Thyroid gland (tissue), 4 donors: ENCODE measurements around the gene IL4R. TPM values are rescaled to one million over a fixed set of nuclear protein-coding genes. Genes with fewer than 3 reads are reported as not detected.

ENCODE experiments used
- DNase-seq, 2 donors: peaks; one replicate each; pipeline ENCODE4 v3.0.0-alpha.2; 2019
- H3K27ac ChIP-seq, 3 donors: fragments of 200-600 bp; sonication (generic); 1 replicate in 2 of 3; 2 replicates in 1 of 3; pipeline ENCODE4 v1.5.1; 2016 to 2019; ENCODE audit warnings: mild to moderate bottlenecking in 1 of 3, moderate library complexity in 1 of 3
- H3K27me3 ChIP-seq: fragments of 200-600 bp; sonication (generic); one replicate; pipeline ENCODE4 v1.5.1; 2019
- H3K36me3 ChIP-seq, 2 donors: fragments of 200-600 bp; sonication (generic); one replicate each; pipeline ENCODE4 v1.5.1; 2016 to 2019
- H3K4me1 ChIP-seq, 2 donors: fragments of 200-600 bp; sonication (generic); one replicate each; pipeline ENCODE4 v1.5.1; 2017 to 2019
- H3K4me3 ChIP-seq, 3 donors: fragments of 200-600 bp; sonication (generic); replicated peaks in 1 of 3; 1 replicate in 2 of 3; 2 replicates in 1 of 3; pipeline ENCODE4 v1.5.1; 2016; ENCODE audit warnings: mild to moderate bottlenecking in 1 of 3
- H3K9me3 ChIP-seq: fragments of 200-600 bp; sonication (generic); one replicate; pipeline ENCODE4 v1.5.1; 2017
- CTCF ChIP-seq, 6 experiments: fragments of 200-600 bp in 3 of 6; fragments of 450-650 bp in 3 of 6; sonication (generic) in 3 of 6; IDR thresholded peaks; one replicate each; pipeline ENCODE4 v1.5.1; 2016 to 2019; ENCODE audit warnings: antibody characterized with exemption in 6 of 6, mild to moderate bottlenecking in 2 of 6, inconsistent platforms in 1 of 6, moderate library complexity in 1 of 6
- POLR2A ChIP-seq, 2 donors: fragments of 450-650 bp; IDR thresholded peaks; one replicate each; pipeline ENCODE4 v1.6.1; 2017; ENCODE audit warnings: antibody characterized with exemption in 2 of 2, mild to moderate bottlenecking in 2 of 2, moderate library complexity in 1 of 2
- WGBS, 2 donors: methylation state at CpG; one replicate each; pipeline ENCODE4 v1.1.5; 2017; 5-methylcytosine and 5-hydroxymethylcytosine counted together
- intact Hi-C: fragments of 100-400 bp; cut with DNase I; formaldehyde crosslinking; loops from one replicate; pipeline ENCODE4 v1.15.1; 2023
- total RNA-seq, 4 donors: library from RNA; depleted of rRNA; stranded (reverse); fragments of >200 nt; gene quantifications; one replicate each; pipeline ENCODE4 v1.2.3, GENCODE V29; 2016

IL4R gene
- total RNA-seq, 4 donors from 2014 or later = 18.5 to 42.5 (median 21.7) TPM

GRCh38 chr16:27362570-27363245 is 48.9 kb downstream of the IL4R start:
- Histone ChIP-seq H3K36me3 (peaks cover 8 to 33% of the 10 kb centered on the region in 2 donors), H3K4me3 (no peak overlapping the region), H3K9me3 (no peaks in the 10 kb centered on the region), H3K27ac (no peak overlapping the region), H3K27me3 (no peaks in the 10 kb centered on the region), H3K4me1 (peaks cover 0 to 3% of the 10 kb centered on the region in 2 donors)
- no peak for TF ChIP-seq POLR2A (IDR thresholded peaks at IDR 0.05)
- intact Hi-C loops = loop anchor here (5.0 kb wide), 1 partner anchor 130 kb away; no protein-coding TSS in a partner anchor
- no peak for DNase-seq
- WGBS, 2 donors = 88 to 96% methylated on average over 8 to 13 of the region's 16 CpGs

- TF ChIP-seq POLR2A (IDR thresholded peaks at IDR 0.05) (no peak), CTCF (IDR thresholded peaks at IDR 0.05) (no peak)
- 100% methylated on average over 2 to 3 of the region's 5 CpGs for WGBS, 2 donors
- Histone ChIP-seq H3K9me3 (no peaks in the 10 kb centered on the region), H3K27ac (no peak overlapping the region), H3K27me3 (no peaks in the 10 kb centered on the region), H3K4me3 (no peak overlapping the region), H3K36me3 (peaks cover 8 to 33% of the 10 kb centered on the region in 2 donors), H3K4me1 (peaks cover 3 to 7% of the 10 kb centered on the region in 2 donors)
- intact Hi-C loops = loop anchor here (5.0 kb wide), 1 partner anchor 131 kb away; no protein-coding TSS in a partner anchor
- no peak for DNase-seq
Observed at GRCh38 chr16:27363246-27363632, 49.5 kb downstream of the IL4R start.

GRCh38 chr16:27363797-27364196 is 50.0 kb downstream of the IL4R start:
- no peaks in the 10 kb centered on the region for H3K27me3 ChIP-seq
- no peaks in the 10 kb centered on the region for H3K9me3 ChIP-seq
- TF ChIP-seq CTCF (IDR thresholded peaks at IDR 0.05) (no peak), POLR2A (IDR thresholded peaks at IDR 0.05) (no peak)
- no peak overlapping the region for H3K4me3 ChIP-seq
- WGBS, 2 donors = 75 to 86% methylated on average over 1 to 9 of the region's 9 CpGs
- DNase-seq = peak; percentile 68 to 70
- H3K4me1 ChIP-seq = peaks cover 3 to 7% of the 10 kb centered on the region in 2 donors
- H3K27ac ChIP-seq = no peak overlapping the region
- intact Hi-C loops = loop anchor here (5.0 kb wide), 1 partner anchor 131 kb away; no protein-coding TSS in a partner anchor
- peaks cover 8 to 33% of the 10 kb centered on the region in 2 donors for H3K36me3 ChIP-seq

GRCh38 chr16:27364493-27365141 is 50.8 kb downstream of the IL4R start:
- H3K27ac ChIP-seq = no peak overlapping the region
- H3K36me3 ChIP-seq = peaks cover 1 to 24% of the 10 kb centered on the region in 2 donors
- no peaks in the 10 kb centered on the region for H3K27me3 ChIP-seq
- peaks cover 3 to 7% of the 10 kb centered on the region in 2 donors for H3K4me1 ChIP-seq
- WGBS, 2 donors = 80 to 84% methylated on average over 6 of the region's 6 CpGs
- H3K4me3 ChIP-seq = no peak overlapping the region
- no peaks in the 10 kb centered on the region for H3K9me3 ChIP-seq
- intact Hi-C loops = loop anchor here (5.0 kb wide), 1 partner anchor 132 kb away; no protein-coding TSS in a partner anchor
- no peak for TF ChIP-seq CTCF (IDR thresholded peaks at IDR 0.05)
- TF ChIP-seq POLR2A (IDR thresholded peaks at IDR 0.05) = no peak
- DNase-seq = no peak

- no peaks in the 10 kb centered on the region for H3K27me3 ChIP-seq
- TF ChIP-seq CTCF (IDR thresholded peaks at IDR 0.05) (no peak), POLR2A (IDR thresholded peaks at IDR 0.05) (no peak)
- no peak overlapping the region for H3K27ac ChIP-seq
- H3K4me3 ChIP-seq = no peak overlapping the region
- WGBS, 2 donors = 83 to 89% methylated on average over 7 of the region's 7 CpGs
- peaks cover 3 to 7% of the 10 kb centered on the region in 2 donors for H3K4me1 ChIP-seq
- intact Hi-C loops = no loop called here
- DNase-seq = no peak
- H3K36me3 ChIP-seq = peaks cover 0 to 17% of the 10 kb centered on the region in 2 donors
- no peaks in the 10 kb centered on the region for H3K9me3 ChIP-seq
Observed at GRCh38 chr16:27365142-27366089, 51.6 kb downstream of the IL4R start.
